HS-27A (cell line): ENCODE measurements around the gene TOP3A.

Experiments used
- DNase-seq: peaks from one replicate; pipeline ENCODE4 v3.0.0-alpha.2; 2012; ENCODE audit warnings: low read depth, missing footprints

Gene TOP3A

GRCh38 chr17:18254888-18255649 lies 59.7 kb downstream of the TOP3A start:
- no peak for DNase-seq

GRCh38 chr17:18253947-18254821 lies 60.6 kb downstream of the TOP3A start:
- no peak for DNase-seq

DNA sequence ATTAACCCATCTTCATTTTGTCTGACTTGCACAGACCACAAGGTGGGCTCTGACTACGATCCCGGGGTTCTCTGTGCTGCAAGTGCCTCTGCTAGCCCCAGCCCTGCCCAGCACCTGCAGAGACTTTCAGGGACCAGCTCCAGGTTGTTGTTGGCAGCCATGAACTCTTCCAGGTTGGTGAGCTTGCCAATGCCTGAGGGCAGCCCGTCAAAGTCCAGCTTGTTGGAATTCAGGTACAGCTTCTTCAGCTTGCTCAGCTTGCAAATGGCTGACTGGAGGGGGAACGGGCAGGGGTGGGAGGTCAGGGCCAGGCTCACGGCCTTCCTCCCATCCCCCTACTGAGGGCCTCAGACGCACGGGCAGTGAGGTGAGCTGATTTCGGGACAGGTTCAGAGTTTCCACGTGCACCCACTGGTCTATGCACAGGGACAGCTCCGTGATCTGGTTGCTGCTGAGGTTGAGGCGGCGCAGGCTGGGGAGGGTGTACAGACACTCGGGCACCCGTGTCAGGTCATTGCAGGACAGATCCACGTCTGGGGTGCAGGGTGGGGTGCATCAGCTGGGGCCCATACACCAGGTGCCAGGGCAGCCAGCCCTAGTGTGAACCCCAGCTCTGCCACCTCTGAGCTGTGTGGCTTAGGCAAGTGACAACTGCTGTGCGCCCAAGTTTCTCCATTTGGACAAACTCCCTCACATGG lies 61.5 kb downstream of the TOP3A start:
- no peak for DNase-seq

DNA sequence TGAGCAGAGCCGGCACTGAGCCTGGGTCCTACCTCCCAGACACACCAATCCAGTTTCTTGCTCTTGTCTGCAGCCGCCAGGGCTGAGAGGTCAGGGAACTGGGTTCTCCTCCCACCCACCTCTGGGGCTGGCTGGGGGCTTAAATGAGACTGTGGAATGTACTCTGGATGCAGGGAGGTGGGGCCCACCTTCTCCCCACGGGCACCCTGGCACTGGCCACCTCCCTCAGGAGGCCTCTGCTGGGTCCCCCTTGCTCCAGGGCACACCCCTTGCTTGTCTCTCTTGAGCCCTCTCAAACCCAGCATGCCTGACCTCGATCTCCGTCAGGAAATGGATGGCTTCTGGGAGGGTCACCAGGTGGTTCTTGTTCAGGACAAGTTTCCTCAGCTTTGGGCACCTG lies 62.6 kb downstream of the TOP3A start:
- no peak for DNase-seq

DNA sequence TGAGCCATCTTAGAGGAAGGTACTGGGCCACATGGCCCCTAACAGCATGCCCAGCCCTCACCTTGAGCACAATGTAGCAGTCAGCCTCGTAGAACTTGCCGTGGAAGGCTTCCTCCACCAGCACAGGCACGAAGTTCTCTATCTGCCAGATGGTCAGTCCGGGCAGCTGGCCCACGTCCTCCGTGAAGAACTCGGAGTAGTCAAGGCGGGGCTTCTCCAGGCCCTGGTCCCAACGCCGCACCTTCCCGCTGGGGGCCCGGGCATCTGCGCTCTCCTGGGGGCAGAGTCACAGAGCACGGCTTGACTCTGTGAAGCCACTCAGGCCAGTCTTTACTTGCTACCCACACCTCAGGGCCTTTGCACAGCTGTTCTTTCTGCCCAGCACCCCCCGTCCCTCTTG lies 63.6 kb downstream of the TOP3A start:
- no peak for DNase-seq

- no peak for DNase-seq
Observed at GRCh38 chr17:18250708-18251107, 64.1 kb downstream of the TOP3A start.

DNA sequence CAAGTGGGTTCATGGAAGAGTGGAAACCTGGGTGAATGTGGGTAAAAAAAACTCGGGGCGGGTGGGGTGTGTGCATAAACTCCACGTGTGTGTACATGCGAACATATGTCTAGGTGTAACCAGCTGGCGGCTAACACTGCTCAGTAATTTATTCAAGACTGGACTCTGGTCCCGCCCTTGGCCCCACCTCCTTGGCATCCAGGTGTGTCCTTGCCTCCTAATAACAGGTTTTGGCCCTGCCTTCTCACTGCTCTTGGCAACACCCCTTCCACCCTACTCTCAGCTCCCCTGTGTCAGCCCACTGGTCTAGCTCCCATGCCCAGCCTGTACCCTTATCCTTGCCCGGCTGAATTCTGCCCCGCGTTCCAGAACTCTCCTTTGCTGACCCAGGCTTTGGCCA lies 64.5 kb downstream of the TOP3A start:
- no peak for DNase-seq

DNA sequence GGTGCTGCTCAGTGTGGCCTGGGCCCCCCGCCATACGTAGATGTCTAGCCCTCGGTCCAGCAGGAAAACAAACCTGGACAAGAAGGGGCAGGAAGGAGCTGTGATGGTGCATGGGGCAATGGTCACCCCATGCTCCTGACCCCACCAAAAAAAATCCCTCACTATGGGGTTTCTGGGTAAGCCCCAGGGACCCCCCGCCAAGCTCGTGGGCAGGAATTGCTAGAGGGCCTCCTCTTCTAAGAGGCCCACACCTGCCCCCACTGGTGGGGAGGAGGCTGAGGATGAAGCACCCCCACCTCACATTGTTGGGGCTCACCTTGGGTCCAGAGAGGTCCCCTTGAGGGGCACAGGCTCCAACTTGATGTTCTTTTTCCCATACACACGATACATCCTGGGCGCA lies 66.0 kb downstream of the TOP3A start:
- DNase-seq: no peak

- DNase-seq: peak; percentile 36
Observed at GRCh38 chr17:18248300-18248731, 66.5 kb downstream of the TOP3A start.

GRCh38 chr17:18247613-18248001 lies 67.2 kb downstream of the TOP3A start:
- DNase-seq: no peak

DNA sequence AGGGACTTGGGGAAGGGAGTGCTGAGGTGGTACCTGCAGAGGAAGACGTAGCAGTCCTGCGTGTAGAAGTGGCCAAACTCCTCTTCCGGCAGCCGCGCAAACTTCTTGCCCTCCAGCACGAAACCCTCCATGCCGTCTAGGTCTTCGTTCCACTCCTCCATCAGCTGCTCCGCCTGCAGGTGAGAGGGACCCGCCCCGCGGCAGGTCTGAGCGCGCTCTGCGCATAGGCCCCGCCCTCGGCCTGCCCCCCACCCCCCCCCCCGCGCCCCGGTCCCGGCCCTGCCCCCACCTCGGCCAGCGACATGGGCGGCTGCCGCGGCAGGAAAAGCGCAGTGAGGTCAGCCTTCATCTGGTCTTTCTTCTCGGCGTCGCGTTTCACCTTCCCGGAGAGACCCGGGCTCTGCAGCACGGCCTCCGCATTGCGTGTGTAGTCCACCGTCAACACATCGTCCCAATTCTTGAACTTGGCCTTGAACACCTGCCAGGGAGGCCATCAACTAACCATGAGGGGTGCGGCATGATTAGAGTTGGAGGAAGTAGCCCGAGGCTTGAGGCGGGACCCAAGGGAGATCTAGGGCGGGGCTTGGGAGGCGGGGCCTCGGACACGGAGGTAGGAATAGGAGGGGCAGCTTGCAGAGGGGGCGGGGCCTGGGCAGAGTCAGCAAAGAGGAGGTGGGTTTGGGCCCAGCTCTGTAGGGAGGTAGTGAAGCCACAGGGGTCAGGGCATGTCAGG lies 67.7 kb downstream of the TOP3A start:
- no peak for DNase-seq

- DNase-seq: no peak
Observed at GRCh38 chr17:18246109-18246725, 68.6 kb downstream of the TOP3A start.

- no peak for DNase-seq
Observed at GRCh38 chr17:18245038-18245776, 69.6 kb downstream of the TOP3A start.

GRCh38 chr17:18241229-18241871 lies 73.4 kb downstream of the TOP3A start:
- DNase-seq: no peak

- no peak for DNase-seq
Observed at GRCh38 chr17:18240449-18240848, 74.3 kb downstream of the TOP3A start.

- DNase-seq: no peak
Observed at GRCh38 chr17:18238299-18238698, 76.5 kb downstream of the TOP3A start.

DNA sequence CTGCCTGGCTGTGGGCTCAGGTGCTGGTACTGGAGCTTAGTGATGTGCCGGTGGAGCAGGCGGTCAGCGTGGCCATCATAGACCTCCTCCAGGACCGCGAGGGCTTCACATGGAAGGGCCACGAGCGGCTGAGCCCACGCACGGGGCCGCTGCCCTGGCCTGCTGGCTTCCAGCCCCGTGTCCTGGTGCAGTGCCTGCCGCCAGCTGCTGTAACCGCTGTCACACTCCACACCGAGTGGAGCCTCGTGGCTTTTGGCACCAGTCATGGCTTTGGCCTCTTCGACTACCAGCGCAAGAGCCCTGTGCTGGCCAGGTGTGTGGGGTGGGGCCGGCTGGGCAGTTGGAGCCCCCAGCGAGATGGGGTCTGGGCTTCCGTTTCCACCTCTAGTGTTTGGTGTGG lies 77.3 kb downstream of the TOP3A start:
- DNase-seq: no peak

- no peak for DNase-seq
Observed at GRCh38 chr17:18236494-18236893, 78.3 kb downstream of the TOP3A start.

DNA sequence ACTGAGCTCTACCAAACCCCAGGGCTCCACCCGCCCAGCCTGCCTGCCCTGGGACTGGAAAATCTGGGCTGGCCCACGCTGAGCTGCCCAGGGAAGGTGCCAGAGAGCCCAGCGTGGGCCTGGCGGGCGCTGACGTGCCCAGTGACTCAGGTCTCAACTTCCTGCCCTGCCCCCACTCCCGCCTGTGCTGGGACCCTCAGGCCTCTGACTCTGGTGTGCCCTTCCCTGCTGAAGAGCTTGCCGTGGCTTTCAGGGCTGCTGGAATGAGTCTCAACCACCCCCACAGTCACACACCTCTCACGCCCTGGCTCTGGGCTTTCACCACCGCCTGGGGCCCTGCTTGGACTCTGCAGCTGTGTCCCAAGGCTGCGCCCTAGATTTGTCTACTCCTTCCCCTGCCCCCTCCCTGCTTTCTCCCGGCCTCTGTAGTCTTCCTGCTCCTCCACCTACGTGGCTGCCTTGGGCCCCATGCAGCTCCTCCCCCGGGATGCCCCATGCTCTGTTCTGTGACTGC lies 79.0 kb downstream of the TOP3A start:
- no peak for DNase-seq

DNA sequence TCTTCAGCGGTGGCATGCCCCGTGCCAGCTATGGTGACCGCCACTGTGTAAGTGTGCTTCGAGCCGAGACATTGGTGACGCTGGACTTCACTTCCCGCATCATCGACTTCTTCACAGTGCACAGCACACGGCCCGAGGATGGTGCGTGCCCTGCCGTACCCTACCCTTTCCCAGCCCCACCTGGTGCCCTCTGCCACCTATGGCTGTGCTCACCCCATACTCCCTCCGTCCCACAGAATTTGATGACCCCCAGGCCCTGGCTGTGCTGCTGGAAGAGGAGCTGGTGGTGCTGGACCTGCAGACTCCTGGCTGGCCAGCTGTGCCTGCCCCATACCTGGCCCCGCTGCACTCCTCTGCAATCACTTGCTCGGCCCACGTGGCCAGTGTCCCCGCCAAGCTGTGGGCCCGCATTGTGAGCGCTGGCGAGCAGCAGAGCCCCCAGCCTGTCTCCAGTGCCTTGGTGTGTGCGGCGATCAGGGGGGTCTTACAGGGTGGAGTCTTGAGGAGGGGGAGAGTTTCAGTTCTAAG lies 79.9 kb downstream of the TOP3A start:
- DNase-seq: no peak
